GM19240 (cell line): ENCODE data around the gene PLCB1.

Experiments
- DNase-seq: peaks from one replicate; pipeline ENCODE4 v3.0.0; 2011; ENCODE audit warnings: low spot score; ENCODE audit not compliant: insufficient read length

PLCB1 gene

GRCh38 chr20:8210749-8211148, 78.7 kb downstream of the PLCB1 start:
- DNase-seq: no peak

DNA sequence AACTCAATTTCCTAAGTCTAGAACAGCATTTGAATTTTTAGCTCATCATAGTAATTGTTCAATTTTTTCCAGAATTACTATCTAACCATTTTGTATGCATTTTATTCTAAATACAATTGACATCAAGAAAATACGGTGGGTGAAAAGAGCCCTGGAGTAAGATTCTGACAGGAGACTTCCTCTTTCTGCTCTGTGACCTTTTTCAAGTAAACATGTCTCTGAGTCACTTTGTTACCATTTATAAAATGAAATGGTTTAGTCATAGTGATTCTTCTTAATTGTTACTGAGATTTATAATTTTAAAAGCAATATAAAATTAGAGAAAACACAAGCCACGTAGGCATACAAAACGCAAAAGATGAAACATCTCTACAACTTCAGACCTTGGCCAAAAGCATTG, 80.2 kb downstream of the PLCB1 start:
- DNase-seq: no peak

- no peak for DNase-seq
These were observed 81.2 kb downstream of the PLCB1 start for GRCh38 chr20:8213270-8213669.

- no peak for DNase-seq
These were observed 81.9 kb downstream of the PLCB1 start for GRCh38 chr20:8213831-8214587.

- DNase-seq: no peak
These were observed 83.3 kb downstream of the PLCB1 start for GRCh38 chr20:8215361-8215781.

GRCh38 chr20:8216375-8217200, 84.5 kb downstream of the PLCB1 start:
- no peak for DNase-seq

DNA sequence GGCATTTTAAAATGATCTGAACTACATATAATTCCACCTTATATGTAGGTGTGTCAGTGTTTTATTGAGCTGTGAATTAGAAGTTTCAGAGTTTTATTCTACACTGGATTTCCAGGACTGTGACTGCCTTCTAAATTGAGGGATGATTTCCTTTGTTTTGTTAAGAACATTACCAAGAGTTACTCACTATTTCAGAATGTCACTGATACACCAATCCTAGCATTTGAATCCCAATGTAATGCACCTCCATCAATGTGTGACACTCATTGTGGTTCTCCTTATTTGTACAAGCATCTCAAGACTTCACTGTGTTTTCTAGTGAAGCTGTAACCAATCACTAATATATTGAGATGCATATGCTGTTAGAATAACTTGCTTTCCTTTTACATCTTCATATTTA, 86.8 kb downstream of the PLCB1 start:
- no peak for DNase-seq

- DNase-seq: no peak
These were observed 87.3 kb downstream of the PLCB1 start for GRCh38 chr20:8219403-8219802.

DNA sequence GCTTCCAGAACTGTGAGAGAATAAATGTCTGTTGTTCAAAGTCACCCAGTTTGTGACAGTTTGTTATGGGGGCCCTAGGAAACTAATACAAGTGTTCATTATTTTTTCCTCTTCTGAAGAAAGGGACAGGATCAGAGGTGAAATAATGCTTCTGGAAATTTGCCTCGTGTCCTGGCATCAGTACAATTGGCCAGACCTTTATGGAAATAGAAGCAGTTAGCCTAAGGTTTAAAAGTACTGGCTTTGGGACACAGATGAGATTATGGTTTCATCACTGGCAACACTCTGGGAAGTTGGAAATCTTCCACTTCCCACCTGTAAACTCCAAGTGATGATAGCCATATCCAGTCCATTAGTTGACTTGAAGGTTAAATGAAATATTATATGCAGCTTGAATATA, 88.7 kb downstream of the PLCB1 start:
- DNase-seq: no peak

- no peak for DNase-seq
These were observed 89.9 kb downstream of the PLCB1 start for GRCh38 chr20:8221887-8222419.

DNA sequence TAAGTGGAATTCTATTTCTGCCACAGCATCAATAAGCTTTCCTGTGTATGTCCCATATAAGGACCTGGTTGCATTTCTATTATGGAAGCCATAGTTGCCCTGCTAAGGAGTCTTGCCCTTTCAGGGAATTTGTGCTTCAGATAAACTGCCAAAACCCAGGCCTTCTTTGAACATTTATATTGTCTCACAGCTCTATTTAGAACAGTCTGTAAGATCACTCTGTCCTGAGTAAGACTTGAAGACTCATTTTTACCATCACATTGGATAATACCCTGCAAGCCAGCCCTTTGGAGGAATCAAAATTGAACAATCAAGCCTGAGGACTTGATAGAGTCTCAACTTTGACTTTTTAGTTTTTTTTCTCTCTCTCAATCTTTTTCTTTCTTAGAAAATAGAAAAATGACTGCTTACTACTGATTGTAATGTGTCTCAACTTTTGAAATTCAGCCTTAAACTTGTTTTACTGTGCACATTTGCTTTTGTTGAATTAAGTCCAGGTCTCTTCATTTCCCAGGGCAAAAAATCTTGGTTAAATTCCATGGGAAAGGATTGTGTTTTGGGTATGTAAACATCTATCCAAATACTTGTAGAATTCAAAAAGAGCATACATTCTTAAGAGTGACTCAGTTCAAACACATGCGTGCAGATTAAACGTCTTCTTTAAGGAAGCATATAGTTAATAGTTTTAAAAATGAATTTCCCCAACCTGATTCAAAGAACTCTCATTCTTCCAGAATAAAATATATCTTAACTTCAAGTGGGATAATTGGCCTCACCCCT, 91.2 kb downstream of the PLCB1 start:
- no peak for DNase-seq

DNA sequence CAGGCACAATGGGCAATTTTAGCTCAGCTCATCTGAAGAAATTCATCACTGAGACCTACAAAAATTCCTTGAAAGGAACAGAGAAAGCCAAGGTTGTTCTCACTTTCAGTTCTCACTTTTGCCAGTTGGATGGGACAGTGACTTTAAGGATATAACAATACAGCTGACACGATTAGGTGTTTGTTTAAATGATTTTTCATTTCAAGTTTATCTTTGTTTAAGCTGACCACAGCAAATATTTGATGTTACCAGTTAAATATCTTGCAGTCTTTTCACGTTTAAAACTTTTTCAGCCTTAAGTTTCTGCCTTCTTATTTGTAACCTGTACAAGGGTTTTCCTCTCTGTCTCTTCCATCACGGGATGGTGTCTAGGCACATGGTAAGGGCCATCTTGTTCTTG, 93.6 kb downstream of the PLCB1 start:
- DNase-seq: no peak

GRCh38 chr20:8226106-8226505, 94.0 kb downstream of the PLCB1 start:
- DNase-seq: no peak

DNA sequence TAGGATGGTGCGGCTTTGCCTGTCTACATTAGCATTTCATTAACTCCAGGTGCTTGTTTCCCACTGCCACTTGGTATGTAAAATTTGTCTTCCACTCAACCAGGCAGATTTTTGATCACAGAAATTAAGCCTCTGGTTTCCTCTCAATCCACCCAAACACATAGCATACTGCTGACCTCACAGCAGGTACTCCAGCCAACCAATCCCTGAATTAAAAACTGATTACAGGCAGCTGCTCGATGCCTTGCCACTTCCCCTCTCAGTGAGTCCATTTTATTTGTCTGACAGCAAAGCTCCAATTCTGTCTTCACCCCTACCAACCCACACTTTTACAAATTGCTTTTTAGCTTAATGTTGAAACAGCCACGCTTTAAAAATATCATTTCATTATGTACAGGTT, 95.2 kb downstream of the PLCB1 start:
- no peak for DNase-seq

DNA sequence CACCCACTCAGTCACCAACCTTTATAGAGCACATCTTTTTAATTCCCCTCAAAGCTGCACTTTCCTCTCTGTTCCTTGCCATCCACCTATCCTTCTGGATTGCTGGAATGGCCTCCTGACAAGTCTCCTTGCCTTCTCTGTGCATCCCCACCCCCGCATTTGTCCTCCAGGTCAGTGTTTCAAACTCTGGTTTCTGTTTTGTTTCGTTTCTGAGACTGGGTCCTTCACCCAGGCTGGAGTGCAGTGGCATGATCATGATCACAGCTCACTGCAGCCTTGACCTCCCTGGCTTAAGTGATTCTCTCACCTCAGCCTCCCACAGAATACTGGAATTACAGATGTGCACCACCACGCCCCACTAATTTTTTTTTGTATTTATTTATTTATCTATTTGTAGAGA, 96.2 kb downstream of the PLCB1 start:
- DNase-seq: no peak

DNA sequence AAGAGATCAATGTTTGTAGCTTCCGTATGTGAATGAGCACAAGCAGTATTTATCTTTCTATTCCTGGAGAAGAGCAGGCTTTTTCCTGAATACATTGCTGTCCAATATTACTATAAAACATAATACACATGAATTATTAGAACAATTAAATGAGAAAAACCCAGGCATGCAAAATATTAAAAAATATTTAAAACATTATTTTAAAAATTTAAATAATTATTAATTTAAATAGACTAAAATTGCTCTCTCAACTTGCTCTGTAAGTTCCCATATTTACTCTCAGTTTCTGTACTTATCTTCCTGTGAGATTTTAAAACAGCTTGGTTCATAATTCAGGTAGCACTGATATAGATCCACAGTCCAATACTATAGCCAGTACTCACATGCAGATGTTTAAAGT, 97.0 kb downstream of the PLCB1 start:
- DNase-seq: no peak

- DNase-seq: no peak
These were observed 99.0 kb downstream of the PLCB1 start for GRCh38 chr20:8231038-8231437.

DNA sequence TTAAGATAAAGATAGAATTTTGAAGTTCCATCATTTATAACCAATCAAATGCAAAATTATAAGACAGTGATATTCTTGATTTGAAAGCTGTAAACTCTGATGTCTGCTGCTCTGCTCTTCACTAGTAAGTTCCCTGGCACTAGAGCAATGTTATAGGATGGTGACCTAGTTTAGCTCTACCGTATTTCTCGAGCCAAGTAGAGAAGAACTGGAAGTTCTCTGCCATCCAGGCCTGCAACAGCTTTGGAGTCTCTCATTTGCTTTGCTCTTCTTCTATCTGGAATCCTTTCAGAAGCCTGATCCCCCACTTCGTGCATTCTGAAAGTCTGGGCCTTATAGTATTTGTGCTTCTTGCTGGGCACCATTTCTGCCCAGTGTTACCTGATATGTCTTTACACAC, 100.3 kb downstream of the PLCB1 start:
- DNase-seq: no peak

DNA sequence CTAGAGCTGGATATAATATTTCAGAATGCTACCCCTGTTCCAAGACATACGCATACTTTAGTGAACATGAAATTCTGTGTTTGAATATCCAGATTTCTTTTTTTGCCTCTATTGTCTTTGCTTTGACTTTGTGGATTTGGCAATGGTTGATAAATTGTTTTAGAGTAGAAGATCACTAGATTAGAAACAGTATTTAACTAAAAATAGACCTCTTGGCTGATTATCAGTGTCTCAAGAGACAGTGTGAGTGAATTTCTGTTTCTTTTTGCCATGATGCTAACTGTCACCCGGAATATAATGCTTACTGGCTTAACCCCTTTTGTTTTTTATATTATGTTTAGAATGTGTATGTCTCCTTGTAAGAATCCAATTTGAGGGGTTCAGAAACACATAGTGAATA, 102.5 kb downstream of the PLCB1 start:
- no peak for DNase-seq

DNA sequence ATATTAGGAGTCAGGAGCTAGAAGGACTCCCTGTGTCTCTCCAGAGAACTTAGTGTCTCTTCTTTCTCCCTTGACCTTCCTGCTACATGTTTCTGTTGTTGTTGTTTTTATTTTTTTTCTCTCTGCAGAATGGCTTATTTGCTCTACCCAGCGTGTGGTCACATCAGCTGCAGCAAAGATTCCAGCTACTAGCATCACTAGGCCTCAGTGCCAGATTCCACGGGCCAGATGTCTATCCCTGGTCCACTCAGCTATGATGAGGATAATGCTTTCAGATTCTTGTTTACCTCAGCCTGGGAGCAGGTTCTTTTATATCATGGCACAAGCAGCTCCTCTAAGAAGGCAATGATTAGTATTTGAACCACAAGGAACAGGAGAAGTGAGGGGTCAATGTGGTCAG, 110.0 kb downstream of the PLCB1 start:
- DNase-seq: no peak

- no peak for DNase-seq
These were observed 111.0 kb downstream of the PLCB1 start for GRCh38 chr20:8242827-8243724.
